Kidney glomerular epithelial cell (primary cell): Measurements from ENCODE around the gene CCDC73.
"Not testable (repeated sequence)": the region's sequence is repeated elsewhere in the genome, so short reads cannot be mapped to it uniquely, and the experiment has no call there.

Experiments used
- DNase-seq: peaks from one replicate; lab custom pipeline; 2025; lab: John Stamatoyannopoulos, UW

Gene CCDC73

GRCh38 chr11:32796425-32796824 lies 2.0 kb upstream of the CCDC73 start:
- DNase-seq: no peak

GRCh38 chr11:32792948-32793475 lies 1.4 kb downstream of the CCDC73 start:
- DNase-seq: peak; percentile 54

- no peak for DNase-seq
These were observed 2.1 kb downstream of the CCDC73 start for GRCh38 chr11:32792111-32792947.

- DNase-seq: no peak
These were observed 3.5 kb downstream of the CCDC73 start for GRCh38 chr11:32790916-32791315.

GRCh38 chr11:32786811-32787210 lies 7.7 kb downstream of the CCDC73 start:
- no peak for DNase-seq

- DNase-seq: no peak
These were observed 9.2 kb downstream of the CCDC73 start for GRCh38 chr11:32785262-32785661.

- DNase-seq: no peak
These were observed 12.7 kb downstream of the CCDC73 start for GRCh38 chr11:32781721-32782120.

- not testable (repeated sequence) for DNase-seq
These were observed 13.6 kb downstream of the CCDC73 start for GRCh38 chr11:32780839-32781238.

- no peak for DNase-seq
These were observed 15.3 kb downstream of the CCDC73 start for GRCh38 chr11:32779136-32779535.

- no peak for DNase-seq
These were observed 18.6 kb downstream of the CCDC73 start for GRCh38 chr11:32775908-32776307.

- DNase-seq: no peak
These were observed 20.4 kb downstream of the CCDC73 start for GRCh38 chr11:32774081-32774480.

- DNase-seq: no peak
These were observed 21.7 kb downstream of the CCDC73 start for GRCh38 chr11:32772731-32773130.

- DNase-seq: not testable (repeated sequence)
These were observed 32.7 kb downstream of the CCDC73 start for GRCh38 chr11:32761774-32762173.

GRCh38 chr11:32758291-32758690 lies 36.2 kb downstream of the CCDC73 start:
- DNase-seq: no peak

GRCh38 chr11:32753181-32753580 lies 41.3 kb downstream of the CCDC73 start:
- not testable (repeated sequence) for DNase-seq

- DNase-seq: no peak
These were observed 42.5 kb downstream of the CCDC73 start for GRCh38 chr11:32752001-32752400.

- no peak for DNase-seq
These were observed 43.1 kb downstream of the CCDC73 start for GRCh38 chr11:32751381-32751780.

GRCh38 chr11:32729976-32730375 lies 64.5 kb downstream of the CCDC73 start:
- DNase-seq: no peak

- no peak for DNase-seq
These were observed 71.1 kb downstream of the CCDC73 start for GRCh38 chr11:32723332-32723731.

- DNase-seq: no peak
These were observed 72.2 kb downstream of the CCDC73 start for GRCh38 chr11:32722255-32722654.

GRCh38 chr11:32713496-32713895 lies 81.0 kb downstream of the CCDC73 start:
- no peak for DNase-seq

- DNase-seq: not testable (repeated sequence)
These were observed 85.5 kb downstream of the CCDC73 start for GRCh38 chr11:32708978-32709377.

GRCh38 chr11:32706985-32707741 lies 87.3 kb downstream of the CCDC73 start:
- peak; percentile 92 for DNase-seq
